ENCODE measurements around the gene LRCOL1. TPM values are rescaled to one million over a fixed set of nuclear protein-coding genes. Genes with fewer than 3 reads are reported as not detected.

Gene LRCOL1
- total RNA-seq, 1 donor = not detected

GRCh38 chr12:132641811-132642650 lies 31.6 kb upstream of the LRCOL1 start:
- Histone ChIP-seq H3K27me3 (ENCODE audit: insufficient read depth, low read length) (no peaks in the 10 kb centered on the region), H3K4me1 (ENCODE audit: insufficient read depth, low read length) (no peaks in the 10 kb centered on the region), H3K4me3 (ENCODE audit: low read length) (no peak overlapping the region)

GRCh38 chr12:132640936-132641335 lies 30.6 kb upstream of the LRCOL1 start:
- Histone ChIP-seq H3K4me1 (ENCODE audit: insufficient read depth, low read length) (no peaks in the 10 kb centered on the region), H3K9me3 (ENCODE audit: low read depth, low read length) (no peaks in the 10 kb centered on the region), H3K4me3 (ENCODE audit: low read length) (no peak overlapping the region), H3K27me3 (ENCODE audit: insufficient read depth, low read length) (no peaks in the 10 kb centered on the region)

More at GRCh38 chr12:132641811-132642650, 31.6 kb upstream of the LRCOL1 start:
- no peaks in the 10 kb centered on the region for H3K9me3 ChIP-seq (ENCODE audit: low read depth, low read length)

- Histone ChIP-seq H3K27me3 (ENCODE audit: insufficient read depth, low read length) (no peaks in the 10 kb centered on the region), H3K4me3 (ENCODE audit: low read length) (no peak overlapping the region)
Observed at GRCh38 chr12:132639956-132640520, 29.7 kb upstream of the LRCOL1 start.

DNA sequence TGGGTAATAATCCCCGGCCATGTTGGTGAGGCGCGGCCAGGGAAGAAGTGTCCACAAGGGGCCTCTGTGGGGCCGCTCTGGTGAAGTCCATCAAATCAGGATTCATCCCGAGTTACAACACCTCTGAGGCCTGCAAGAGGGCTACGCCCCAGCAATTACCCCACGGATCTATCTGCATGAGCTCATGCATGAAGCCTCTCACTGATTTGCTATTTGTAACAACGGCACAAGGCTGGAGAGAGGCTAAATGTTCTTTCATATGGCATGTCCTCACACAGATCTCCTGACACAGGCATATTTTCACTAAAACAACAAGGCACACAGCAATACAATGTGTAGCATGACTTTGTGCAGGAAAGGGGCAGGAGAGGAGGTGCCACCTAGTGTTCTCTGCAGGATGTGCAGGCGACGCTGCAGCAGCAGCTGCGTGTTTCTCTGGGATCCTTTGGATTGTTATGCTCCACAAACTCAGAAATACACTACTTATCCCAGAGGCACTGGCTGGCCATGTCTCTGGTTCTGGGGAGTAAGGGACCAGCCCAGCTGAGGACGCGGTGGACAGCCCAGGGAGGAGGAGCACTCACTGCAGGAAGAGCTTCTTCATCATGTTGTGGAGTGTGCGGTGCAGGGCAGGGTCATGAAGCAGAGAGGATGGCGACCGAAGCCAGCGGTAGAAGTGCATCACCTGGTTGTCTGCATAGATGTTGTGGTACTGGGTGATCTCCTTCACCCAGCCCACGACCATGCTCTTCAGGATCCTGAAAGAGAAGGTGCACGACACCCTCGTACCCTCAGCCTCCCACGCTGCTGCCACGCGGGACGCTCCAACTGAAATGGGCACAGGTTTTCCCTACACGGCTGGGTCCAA lies 28.4 kb upstream of the LRCOL1 start:
- Histone ChIP-seq H3K27me3 (ENCODE audit: insufficient read depth, low read length) (no peaks in the 10 kb centered on the region), H3K4me3 (ENCODE audit: low read length) (no peak overlapping the region), H3K4me1 (ENCODE audit: insufficient read depth, low read length) (no peaks in the 10 kb centered on the region), H3K9me3 (ENCODE audit: low read depth, low read length) (no peaks in the 10 kb centered on the region)

More at GRCh38 chr12:132639956-132640520, 29.7 kb upstream of the LRCOL1 start:
- H3K9me3 ChIP-seq (ENCODE audit: low read depth, low read length) = no peaks in the 10 kb centered on the region
- H3K4me1 ChIP-seq (ENCODE audit: insufficient read depth, low read length) = no peaks in the 10 kb centered on the region

- no peak overlapping the region for H3K4me3 ChIP-seq (ENCODE audit: low read length)
- no peaks in the 10 kb centered on the region for H3K9me3 ChIP-seq (ENCODE audit: low read depth, low read length)
- H3K27me3 ChIP-seq (ENCODE audit: insufficient read depth, low read length) = no peaks in the 10 kb centered on the region
- H3K4me1 ChIP-seq (ENCODE audit: insufficient read depth, low read length) = no peaks in the 10 kb centered on the region
Observed at GRCh38 chr12:132637811-132638210, 27.4 kb upstream of the LRCOL1 start.

DNA sequence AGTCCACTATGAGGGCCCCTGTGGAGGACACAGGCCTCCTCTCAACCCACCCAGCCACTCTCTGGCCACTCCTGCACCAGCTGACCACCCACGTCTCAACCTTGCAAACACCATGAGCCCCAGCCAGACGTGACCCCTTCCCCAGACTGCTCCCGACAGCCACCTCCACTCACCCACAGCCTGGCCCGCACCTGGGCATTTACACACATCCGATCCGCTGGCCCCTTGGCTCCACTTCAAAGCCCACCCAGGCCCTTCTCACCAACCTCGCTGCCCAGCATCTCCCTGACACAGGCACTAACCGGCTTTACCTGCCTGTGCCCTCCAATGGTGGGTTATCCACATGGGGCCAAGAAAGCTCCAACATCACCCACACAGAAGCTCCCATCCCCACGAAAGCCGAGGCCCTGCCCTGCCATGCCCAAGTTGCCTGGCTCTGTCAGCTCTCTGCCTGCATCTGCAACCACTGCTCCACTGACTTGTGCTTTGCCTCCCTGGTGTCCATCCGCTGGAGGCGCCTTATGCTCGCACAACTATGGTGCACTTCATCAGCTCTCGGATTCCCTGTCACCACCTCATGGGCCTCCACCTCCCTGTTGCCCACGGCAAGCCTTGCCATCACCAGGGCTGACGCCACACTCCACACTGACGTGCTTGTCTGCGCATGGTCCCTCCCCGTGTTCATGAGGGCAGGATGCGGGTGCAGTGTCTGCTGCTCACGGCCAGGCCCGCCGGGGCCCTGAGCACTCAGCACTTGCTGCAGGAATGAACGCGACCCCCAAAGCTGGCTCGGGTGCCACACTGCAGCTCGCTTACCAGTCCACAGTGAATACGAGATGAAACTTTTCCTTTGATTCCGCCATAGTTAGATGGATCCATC lies 24.9 kb upstream of the LRCOL1 start:
- H3K4me3 ChIP-seq (ENCODE audit: low read length) = no peak overlapping the region
- H3K27me3 ChIP-seq (ENCODE audit: insufficient read depth, low read length) = no peaks in the 10 kb centered on the region
- H3K9me3 ChIP-seq (ENCODE audit: low read depth, low read length) = no peaks in the 10 kb centered on the region
- no peaks in the 10 kb centered on the region for H3K4me1 ChIP-seq (ENCODE audit: insufficient read depth, low read length)

GRCh38 chr12:132634411-132634990 lies 24.1 kb upstream of the LRCOL1 start:
- Histone ChIP-seq H3K27me3 (ENCODE audit: insufficient read depth, low read length) (no peaks in the 10 kb centered on the region), H3K4me1 (ENCODE audit: insufficient read depth, low read length) (no peaks in the 10 kb centered on the region), H3K9me3 (ENCODE audit: low read depth, low read length) (no peaks in the 10 kb centered on the region), H3K4me3 (ENCODE audit: low read length) (no peak overlapping the region)

DNA sequence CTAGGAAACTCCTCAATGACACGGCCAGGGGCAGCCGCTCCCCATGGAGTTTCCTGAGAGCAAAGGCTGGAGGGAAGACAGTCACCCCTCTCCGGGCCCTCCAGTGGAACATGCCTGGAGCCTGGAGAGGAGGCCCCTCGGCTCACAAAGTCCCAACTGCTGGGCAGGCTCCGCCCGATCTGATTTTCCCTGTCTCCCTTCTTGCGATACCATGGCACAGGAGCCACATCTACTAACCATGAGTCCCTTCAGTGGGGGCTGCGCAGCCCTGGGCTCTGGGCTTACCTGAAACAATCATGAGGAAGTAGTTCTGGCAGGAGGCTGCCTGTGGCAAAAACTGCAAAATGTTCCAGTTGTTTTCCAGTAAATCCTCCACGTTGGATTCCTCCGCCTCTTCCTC lies 23.5 kb upstream of the LRCOL1 start:
- Histone ChIP-seq H3K27me3 (ENCODE audit: insufficient read depth, low read length) (no peaks in the 10 kb centered on the region), H3K4me3 (ENCODE audit: low read length) (no peak overlapping the region), H3K9me3 (ENCODE audit: low read depth, low read length) (no peaks in the 10 kb centered on the region), H3K4me1 (ENCODE audit: insufficient read depth, low read length) (no peaks in the 10 kb centered on the region)

DNA sequence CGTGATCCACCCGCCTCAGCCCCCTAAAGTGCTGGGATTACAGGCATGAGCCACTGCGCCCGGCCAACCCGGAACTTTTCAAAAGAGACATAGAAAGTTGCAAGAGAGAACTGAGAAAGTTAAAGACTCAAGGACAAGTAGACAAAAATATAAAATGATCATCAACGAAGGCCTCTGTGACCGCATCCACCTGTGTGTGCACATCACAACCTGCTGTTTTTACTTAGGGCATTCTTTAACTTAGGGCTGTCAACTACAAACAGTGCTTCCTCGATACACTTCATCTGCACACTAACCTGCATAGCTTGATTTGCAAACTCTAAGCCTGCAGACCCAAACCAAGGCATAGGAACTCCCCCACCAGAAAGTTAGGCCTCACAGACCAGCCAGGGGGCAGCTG lies 23.0 kb upstream of the LRCOL1 start:
- no peaks in the 10 kb centered on the region for H3K4me1 ChIP-seq (ENCODE audit: insufficient read depth, low read length)
- H3K9me3 ChIP-seq (ENCODE audit: low read depth, low read length) = no peaks in the 10 kb centered on the region
- H3K27me3 ChIP-seq (ENCODE audit: insufficient read depth, low read length) = no peaks in the 10 kb centered on the region
- H3K4me3 ChIP-seq (ENCODE audit: low read length) = no peak overlapping the region

- Histone ChIP-seq H3K4me1 (ENCODE audit: insufficient read depth, low read length) (no peaks in the 10 kb centered on the region), H3K27me3 (ENCODE audit: insufficient read depth, low read length) (no peaks in the 10 kb centered on the region), H3K4me3 (ENCODE audit: low read length) (no peak overlapping the region), H3K9me3 (ENCODE audit: low read depth, low read length) (no peaks in the 10 kb centered on the region)
Observed at GRCh38 chr12:132632521-132633228, 22.3 kb upstream of the LRCOL1 start.

DNA sequence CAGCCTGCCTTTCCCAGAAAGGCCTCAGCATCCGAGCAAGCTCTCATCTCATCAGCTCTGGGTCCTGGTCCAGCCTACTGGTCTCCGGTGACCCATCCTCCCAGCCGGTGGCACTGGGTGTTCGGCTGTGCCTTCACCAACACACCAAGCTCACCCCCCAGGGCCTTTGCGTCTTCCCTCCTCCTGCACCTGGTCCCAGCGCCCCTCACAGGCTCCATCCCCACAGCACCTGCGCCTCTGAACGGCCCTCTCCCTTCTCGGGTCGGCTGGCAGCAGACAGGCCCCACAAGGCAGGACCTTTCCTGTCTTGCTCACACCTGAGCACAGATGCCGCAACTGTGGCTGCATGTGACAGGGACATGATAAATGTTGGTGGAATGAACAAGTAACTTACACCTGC lies 21.3 kb upstream of the LRCOL1 start:
- no peaks in the 10 kb centered on the region for H3K27me3 ChIP-seq (ENCODE audit: insufficient read depth, low read length)
- no peaks in the 10 kb centered on the region for H3K4me1 ChIP-seq (ENCODE audit: insufficient read depth, low read length)
- H3K9me3 ChIP-seq (ENCODE audit: low read depth, low read length) = no peaks in the 10 kb centered on the region
- no peak overlapping the region for H3K4me3 ChIP-seq (ENCODE audit: low read length)

DNA sequence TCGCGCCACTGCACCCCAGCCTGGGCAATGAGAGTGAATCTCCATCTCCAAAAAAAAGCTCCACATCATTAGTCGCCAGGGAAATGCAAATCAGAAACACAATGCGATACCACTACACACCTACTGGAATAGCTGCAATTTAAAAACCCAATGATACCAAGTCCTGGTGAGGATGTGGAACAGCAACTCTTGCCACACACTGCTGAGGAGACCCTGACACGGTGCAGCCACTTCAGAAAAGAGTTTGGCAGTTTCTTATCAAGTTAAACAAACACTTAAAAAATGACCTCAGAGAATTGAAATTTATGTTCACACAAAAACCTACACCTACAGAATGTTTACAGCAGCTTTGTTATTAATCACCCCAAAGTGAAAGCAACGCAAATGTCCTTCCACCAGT lies 20.3 kb upstream of the LRCOL1 start:
- H3K4me3 ChIP-seq (ENCODE audit: low read length) = no peak overlapping the region
- H3K9me3 ChIP-seq (ENCODE audit: low read depth, low read length) = no peaks in the 10 kb centered on the region
- no peaks in the 10 kb centered on the region for H3K4me1 ChIP-seq (ENCODE audit: insufficient read depth, low read length)
- no peaks in the 10 kb centered on the region for H3K27me3 ChIP-seq (ENCODE audit: insufficient read depth, low read length)

GRCh38 chr12:132629330-132629729 lies 18.9 kb upstream of the LRCOL1 start:
- H3K9me3 ChIP-seq (ENCODE audit: low read depth, low read length) = no peaks in the 10 kb centered on the region

More at GRCh38 chr12:132629330-132629729, 18.9 kb upstream of the LRCOL1 start:
- Histone ChIP-seq H3K4me3 (ENCODE audit: low read length) (no peak overlapping the region), H3K4me1 (ENCODE audit: insufficient read depth, low read length) (no peaks in the 10 kb centered on the region), H3K27me3 (ENCODE audit: insufficient read depth, low read length) (no peaks in the 10 kb centered on the region)

Data from mononuclear cell (primary cell).